HEK293 (cell line): Measurements from ENCODE around the gene ELAC1.

Experiments used
- GLI2 ChIP-seq: fragments of 450-650 bp; formaldehyde crosslinking; IDR thresholded peaks from 2 replicates; pipeline ENCODE4; 2017; ENCODE audit warnings: missing biosample characterization, missing genetic modification characterization, low read depth, borderline replicate concordance
- MZF1 ChIP-seq: fragments of 450-650 bp; formaldehyde crosslinking; IDR thresholded peaks from 2 replicates; pipeline ENCODE4 v1.5.1; 2017; ENCODE audit warnings: missing biosample characterization, missing genetic modification characterization, borderline replicate concordance
- SETDB1 ChIP-seq: IDR thresholded peaks from one replicate; pipeline ENCODE4 v1.6.1; 2017; ENCODE audit warnings: mild to moderate bottlenecking, low read length, moderate library complexity, mixed read lengths; ENCODE audit not compliant: insufficient read length
- SP3 ChIP-seq: fragments of 450-650 bp; formaldehyde crosslinking; IDR thresholded peaks from 2 replicates; pipeline ENCODE4 v1.5.1; 2016; ENCODE audit warnings: missing biosample characterization, missing genetic modification characterization
- TCF7L2 ChIP-seq: IDR thresholded peaks from 2 replicates; pipeline ENCODE4 v1.6.1; 2011; ENCODE audit warnings: low read depth, mild to moderate bottlenecking, inconsistent platforms, low read length, moderate library complexity, borderline replicate concordance
- ZBTB1 ChIP-seq: fragments of 450-650 bp; formaldehyde crosslinking; IDR thresholded peaks from 2 replicates; pipeline ENCODE4 v1.5.1; 2016; ENCODE audit warnings: missing biosample characterization, missing genetic modification characterization
- ZBTB21 ChIP-seq: fragments of 450-650 bp; formaldehyde crosslinking; IDR thresholded peaks from 2 replicates; pipeline ENCODE4 v1.5.1; 2017; ENCODE audit warnings: missing biosample characterization, missing genetic modification characterization
- ZIC2 ChIP-seq: fragments of 450-650 bp; formaldehyde crosslinking; IDR thresholded peaks from 2 replicates; pipeline ENCODE4 v1.5.1; 2016; ENCODE audit warnings: missing biosample characterization, missing genetic modification characterization
- ZNF114 ChIP-seq: fragments of 450-650 bp; formaldehyde crosslinking; IDR thresholded peaks from 2 replicates; pipeline ENCODE4 v1.5.0; 2017; ENCODE audit warnings: missing biosample characterization, missing genetic modification characterization
- ZNF121 ChIP-seq: fragments of 450-650 bp; formaldehyde crosslinking; IDR thresholded peaks from 2 replicates; pipeline ENCODE4 v1.5.1; 2016; ENCODE audit warnings: missing biosample characterization, missing genetic modification characterization
- ZNF155 ChIP-seq: fragments of 450-650 bp; formaldehyde crosslinking; IDR thresholded peaks from 2 replicates; pipeline ENCODE4 v1.5.1; 2016; ENCODE audit warnings: missing biosample characterization, missing genetic modification characterization
- ZNF174 ChIP-seq: fragments of 450-650 bp; formaldehyde crosslinking; IDR thresholded peaks from 2 replicates; pipeline ENCODE4 v1.5.0; 2017; ENCODE audit warnings: missing biosample characterization, mild to moderate bottlenecking, missing genetic modification characterization
- ZNF221 ChIP-seq: fragments of 450-650 bp; formaldehyde crosslinking; IDR thresholded peaks from 2 replicates; pipeline ENCODE4 v1.5.1; 2017; ENCODE audit warnings: missing biosample characterization, missing genetic modification characterization, borderline replicate concordance
- ZNF274 ChIP-seq, 2 experiments: fragments of 200-500 bp in 1 of 2; fragments of 450-650 bp in 1 of 2; sonication (Bioruptor generic) in 1 of 2; formaldehyde crosslinking in 1 of 2; IDR thresholded peaks; 2 replicates each; pipeline versions ENCODE4 v1.5.1 to v1.6.1; 2014 to 2016; ENCODE audit warnings: borderline replicate concordance in 1 of 2, inconsistent platforms in 1 of 2, low read length in 1 of 2, missing biosample characterization in 1 of 2, missing genetic modification characterization in 1 of 2
- ZNF292 ChIP-seq: fragments of 450-650 bp; formaldehyde crosslinking; IDR thresholded peaks from 2 replicates; pipeline ENCODE4 v1.5.1; 2016; ENCODE audit warnings: low read depth, missing biosample characterization, missing genetic modification characterization, borderline replicate concordance
- ZNF302 ChIP-seq: fragments of 450-650 bp; formaldehyde crosslinking; IDR thresholded peaks from 2 replicates; pipeline ENCODE4 v1.5.1; 2016; ENCODE audit warnings: missing biosample characterization, missing genetic modification characterization, low read depth
- ZNF37A ChIP-seq: fragments of 450-650 bp; IDR thresholded peaks from 2 replicates; pipeline ENCODE4 v1.5.1; 2018; ENCODE audit warnings: missing biosample characterization, missing genetic modification characterization
- ZNF391 ChIP-seq: fragments of 450-650 bp; formaldehyde crosslinking; IDR thresholded peaks from 2 replicates; pipeline ENCODE4 v1.5.1; 2016; ENCODE audit warnings: low read depth, missing biosample characterization, missing genetic modification characterization, borderline replicate concordance
- ZNF433 ChIP-seq: fragments of 450-650 bp; formaldehyde crosslinking; IDR thresholded peaks from 2 replicates; pipeline ENCODE4 v1.5.1; 2016; ENCODE audit warnings: missing biosample characterization, missing genetic modification characterization, low read depth
- ZNF48 ChIP-seq: fragments of 450-650 bp; formaldehyde crosslinking; IDR thresholded peaks from 2 replicates; pipeline ENCODE4 v1.5.1; 2016; ENCODE audit warnings: missing biosample characterization, missing genetic modification characterization
- ZNF529 ChIP-seq: fragments of 450-650 bp; formaldehyde crosslinking; IDR thresholded peaks from 2 replicates; pipeline ENCODE4 v1.5.1; 2017; ENCODE audit warnings: missing genetic modification characterization, missing biosample characterization; ENCODE audit not compliant: insufficient replicate concordance
- ZNF549 ChIP-seq: fragments of 450-650 bp; IDR thresholded peaks from 2 replicates; pipeline ENCODE4 v1.5.1; 2018; ENCODE audit warnings: missing biosample characterization, missing genetic modification characterization, mild to moderate bottlenecking, inconsistent platforms, moderate library complexity
- ZNF596 ChIP-seq: fragments of 450-650 bp; IDR thresholded peaks from 2 replicates; pipeline ENCODE4 v1.5.0; 2018; ENCODE audit warnings: missing biosample characterization, mild to moderate bottlenecking, missing genetic modification characterization, moderate library complexity
- ZNF623 ChIP-seq: fragments of 450-650 bp; formaldehyde crosslinking; IDR thresholded peaks from 2 replicates; pipeline ENCODE4 v1.5.1; 2016; ENCODE audit warnings: missing biosample characterization, missing genetic modification characterization
- ZNF747 ChIP-seq: fragments of 450-650 bp; formaldehyde crosslinking; IDR thresholded peaks from 2 replicates; pipeline ENCODE4 v1.5.1; 2016; ENCODE audit warnings: missing biosample characterization, missing genetic modification characterization
- ZNF791 ChIP-seq: fragments of 450-650 bp; formaldehyde crosslinking; IDR thresholded peaks from 2 replicates; pipeline ENCODE4 v1.5.1; 2016; ENCODE audit warnings: missing biosample characterization, missing genetic modification characterization
- TF ChIP-seq, protein P1 (sequence below): fragments of 450-650 bp; formaldehyde crosslinking; IDR thresholded peaks from 2 replicates; pipeline ENCODE4 v1.5.1; 2016; ENCODE audit warnings: missing biosample characterization, missing genetic modification characterization
- TF ChIP-seq, protein P2 (sequence below): fragments of 450-650 bp; formaldehyde crosslinking; IDR thresholded peaks from 2 replicates; pipeline ENCODE4 v1.5.1; 2016; ENCODE audit warnings: missing biosample characterization, missing genetic modification characterization
- TF ChIP-seq, protein P3 (sequence below): fragments of 450-650 bp; IDR thresholded peaks from 2 replicates; pipeline ENCODE4 v1.5.1; 2018; ENCODE audit warnings: missing biosample characterization, missing genetic modification characterization
- TF ChIP-seq, protein P4 (sequence below): fragments of 450-650 bp; formaldehyde crosslinking; IDR thresholded peaks from 2 replicates; pipeline ENCODE4 v1.5.1; 2016; ENCODE audit warnings: missing biosample characterization, missing genetic modification characterization
- TF ChIP-seq, protein P5 (sequence below): fragments of 450-650 bp; formaldehyde crosslinking; optimal IDR thresholded peaks from 2 replicates; pipeline ENCODE3; 2016; ENCODE audit warnings: missing biosample characterization, mild to moderate bottlenecking, missing genetic modification characterization

ELAC1 gene

DNA sequence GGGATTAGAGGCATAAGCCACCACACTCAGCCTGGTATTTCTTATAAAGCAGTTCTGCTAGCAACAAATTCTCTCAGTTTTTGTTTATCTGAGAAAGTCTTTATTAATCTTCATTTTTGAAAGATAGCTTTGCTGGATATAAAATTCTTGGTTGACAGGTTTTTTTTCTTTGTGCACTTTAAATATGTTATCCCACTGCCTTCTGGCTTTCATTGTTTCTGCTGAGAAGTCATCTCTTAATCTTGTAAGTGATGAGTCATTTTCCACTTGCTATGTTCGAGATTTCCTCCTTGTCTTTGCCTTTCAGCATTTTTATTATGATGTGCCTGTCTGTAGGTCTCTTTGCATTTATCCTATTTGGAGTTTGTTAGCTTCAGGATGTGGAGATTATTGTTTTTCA lies 5.9 kb upstream of the ELAC1 start (continued):
- TF ChIP-seq, protein P1, sequence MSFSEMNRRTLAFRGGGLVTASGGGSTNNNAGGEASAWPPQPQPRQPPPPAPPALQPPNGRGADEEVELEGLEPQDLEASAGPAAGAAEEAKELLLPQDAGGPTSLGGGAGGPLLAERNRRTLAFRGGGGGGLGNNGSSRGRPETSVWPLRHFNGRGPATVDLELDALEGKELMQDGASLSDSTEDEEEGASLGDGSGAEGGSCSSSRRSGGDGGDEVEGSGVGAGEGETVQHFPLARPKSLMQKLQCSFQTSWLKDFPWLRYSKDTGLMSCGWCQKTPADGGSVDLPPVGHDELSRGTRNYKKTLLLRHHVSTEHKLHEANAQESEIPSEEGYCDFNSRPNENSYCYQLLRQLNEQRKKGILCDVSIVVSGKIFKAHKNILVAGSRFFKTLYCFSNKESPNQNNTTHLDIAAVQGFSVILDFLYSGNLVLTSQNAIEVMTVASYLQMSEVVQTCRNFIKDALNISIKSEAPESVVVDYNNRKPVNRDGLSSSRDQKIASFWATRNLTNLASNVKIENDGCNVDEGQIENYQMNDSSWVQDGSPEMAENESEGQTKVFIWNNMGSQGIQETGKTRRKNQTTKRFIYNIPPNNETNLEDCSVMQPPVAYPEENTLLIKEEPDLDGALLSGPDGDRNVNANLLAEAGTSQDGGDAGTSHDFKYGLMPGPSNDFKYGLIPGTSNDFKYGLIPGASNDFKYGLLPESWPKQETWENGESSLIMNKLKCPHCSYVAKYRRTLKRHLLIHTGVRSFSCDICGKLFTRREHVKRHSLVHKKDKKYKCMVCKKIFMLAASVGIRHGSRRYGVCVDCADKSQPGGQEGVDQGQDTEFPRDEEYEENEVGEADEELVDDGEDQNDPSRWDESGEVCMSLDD (tag by site-specific recombination): no peak
- TF ChIP-seq ZNF114 (tag by site-specific recombination) (0 out of 2 replicates have a peak, but pooled peaks have one; percentile 68), ZBTB1 (tag by site-specific recombination) (no peak), ZBTB21 (tag by site-specific recombination) (no peak), ZNF623 (tag by site-specific recombination) (no peak), ZNF791 (tag by site-specific recombination) (no peak), ZIC2 (tag by site-specific recombination) (no peak), ZNF37A (tag by site-specific recombination) (no peak), SETDB1 (peak; percentile 98), GLI2 (tag by site-specific recombination) (no peak), ZNF302 (no peak), TCF7L2 (no peak), ZNF596 (tag by site-specific recombination) (no peak), ZNF529 (tag by site-specific recombination) (peak; percentile 84), ZNF433 (tag by site-specific recombination) (no peak), ZNF48 (tag by site-specific recombination) (no peak), ZNF549 (tag by site-specific recombination) (0 out of 2 replicates have a peak, but pooled peaks have one; percentile 47), MZF1 (tag by site-specific recombination) (no peak), ZNF292 (tag by site-specific recombination) (no peak), ZNF174 (tag by site-specific recombination) (no peak), ZNF155 (tag by site-specific recombination) (peak; percentile 76; the same call in 1 of the 2 replicates), ZNF121 (tag by site-specific recombination) (no peak), SP3 (tag by site-specific recombination) (peak; percentile 21; the same call in 1 of the 2 replicates), ZNF221 (tag by site-specific recombination) (no peak), ZNF274 (IDR thresholded peaks at IDR 0.05; ENCODE audit: low read length) (no peak), ZNF274 (tag by site-specific recombination; IDR thresholded peaks at IDR 0.05; ENCODE audit: borderline replicate concordance) (no peak), ZNF391 (tag by site-specific recombination) (peak; percentile 49; the same call in 1 of the 2 replicates), ZNF747 (tag by site-specific recombination) (no peak)
- TF ChIP-seq, protein P2, sequence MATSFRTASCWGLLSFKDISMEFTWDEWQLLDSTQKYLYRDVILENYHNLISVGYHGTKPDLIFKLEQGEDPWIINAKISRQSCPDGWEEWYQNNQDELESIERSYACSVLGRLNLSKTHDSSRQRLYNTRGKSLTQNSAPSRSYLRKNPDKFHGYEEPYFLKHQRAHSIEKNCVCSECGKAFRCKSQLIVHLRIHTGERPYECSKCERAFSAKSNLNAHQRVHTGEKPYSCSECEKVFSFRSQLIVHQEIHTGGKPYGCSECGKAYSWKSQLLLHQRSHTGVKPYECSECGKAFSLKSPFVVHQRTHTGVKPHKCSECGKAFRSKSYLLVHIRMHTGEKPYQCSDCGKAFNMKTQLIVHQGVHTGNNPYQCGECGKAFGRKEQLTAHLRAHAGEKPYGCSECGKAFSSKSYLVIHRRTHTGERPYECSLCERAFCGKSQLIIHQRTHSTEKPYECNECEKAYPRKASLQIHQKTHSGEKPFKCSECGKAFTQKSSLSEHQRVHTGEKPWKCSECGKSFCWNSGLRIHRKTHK (tag by site-specific recombination): peak; percentile 44
- TF ChIP-seq, protein P3, sequence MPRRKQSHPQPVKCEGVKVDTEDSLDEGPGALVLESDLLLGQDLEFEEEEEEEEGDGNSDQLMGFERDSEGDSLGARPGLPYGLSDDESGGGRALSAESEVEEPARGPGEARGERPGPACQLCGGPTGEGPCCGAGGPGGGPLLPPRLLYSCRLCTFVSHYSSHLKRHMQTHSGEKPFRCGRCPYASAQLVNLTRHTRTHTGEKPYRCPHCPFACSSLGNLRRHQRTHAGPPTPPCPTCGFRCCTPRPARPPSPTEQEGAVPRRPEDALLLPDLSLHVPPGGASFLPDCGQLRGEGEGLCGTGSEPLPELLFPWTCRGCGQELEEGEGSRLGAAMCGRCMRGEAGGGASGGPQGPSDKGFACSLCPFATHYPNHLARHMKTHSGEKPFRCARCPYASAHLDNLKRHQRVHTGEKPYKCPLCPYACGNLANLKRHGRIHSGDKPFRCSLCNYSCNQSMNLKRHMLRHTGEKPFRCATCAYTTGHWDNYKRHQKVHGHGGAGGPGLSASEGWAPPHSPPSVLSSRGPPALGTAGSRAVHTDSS: no peak
- TF ChIP-seq, protein P4, sequence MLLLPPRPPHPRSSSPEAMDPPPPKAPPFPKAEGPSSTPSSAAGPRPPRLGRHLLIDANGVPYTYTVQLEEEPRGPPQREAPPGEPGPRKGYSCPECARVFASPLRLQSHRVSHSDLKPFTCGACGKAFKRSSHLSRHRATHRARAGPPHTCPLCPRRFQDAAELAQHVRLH: 0 out of 2 replicates have a peak, but pooled peaks have one; percentile 38
- TF ChIP-seq, protein P5, sequence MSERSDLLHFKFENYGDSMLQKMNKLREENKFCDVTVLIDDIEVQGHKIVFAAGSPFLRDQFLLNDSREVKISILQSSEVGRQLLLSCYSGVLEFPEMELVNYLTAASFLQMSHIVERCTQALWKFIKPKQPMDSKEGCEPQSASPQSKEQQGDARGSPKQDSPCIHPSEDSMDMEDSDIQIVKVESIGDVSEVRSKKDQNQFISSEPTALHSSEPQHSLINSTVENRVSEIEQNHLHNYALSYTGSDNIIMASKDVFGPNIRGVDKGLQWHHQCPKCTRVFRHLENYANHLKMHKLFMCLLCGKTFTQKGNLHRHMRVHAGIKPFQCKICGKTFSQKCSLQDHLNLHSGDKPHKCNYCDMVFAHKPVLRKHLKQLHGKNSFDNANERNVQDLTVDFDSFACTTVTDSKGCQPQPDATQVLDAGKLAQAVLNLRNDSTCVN: no peak
